Activated T-cell treated with anti-CD3 and anti-CD28 coated beads, Interleukin-2, amount 50 U/mL, for 4 hours (primary cell): ENCODE measurements around the gene WIPI1. TPM values are rescaled to one million over a fixed set of nuclear protein-coding genes. Genes with fewer than 3 reads are reported as not detected.

Source experiments
- ATAC-seq, 2 donors: fragments of 200-7000 bp; cut with Tn5 transposase; one replicate each; pipeline ENCODE4 v1.10.0; 2021
- DNase-seq: peaks from one replicate; pipeline ENCODE4 v3.0.0-alpha.2; 2020
- H3K27me3 Mint-ChIP-seq: one replicate; pipeline ENCODE4 v1.8.0; 2021; ENCODE audit warnings: low read depth, mixed read lengths
- H3K36me3 Mint-ChIP-seq: one replicate; pipeline ENCODE4 v1.8.0; 2022; ENCODE audit warnings: mixed read lengths; ENCODE audit not compliant: insufficient read depth
- H3K4me1 Mint-ChIP-seq: one replicate; pipeline ENCODE4 v1.8.0; 2021; ENCODE audit warnings: low read depth, mixed read lengths
- H3K4me3 Mint-ChIP-seq: one replicate; pipeline ENCODE4 v1.8.0; 2021; ENCODE audit warnings: mild to moderate bottlenecking, moderate library complexity, mixed read lengths
- H3K9me3 Mint-ChIP-seq: one replicate; pipeline ENCODE4 v1.8.0; 2021; ENCODE audit warnings: mixed read lengths
- total RNA-seq, 3 donors: library from RNA; stranded (reverse); gene quantifications; one replicate each; pipeline ENCODE4 v1.2.1, GENCODE V29; 2021

WIPI1 gene
- total RNA-seq, 3 donors from 2014 or later = 2.9 to 6.4 (median 3.9) TPM

- Mint-ChIP-seq H3K36me3 (no peaks in the 10 kb centered on the region), H3K4me3 (no peak overlapping the region), H3K4me1 (no peaks in the 10 kb centered on the region), H3K9me3 (no peaks in the 10 kb centered on the region), H3K27me3 (peaks cover 8% of the 10 kb centered on the region)
- no peak for DNase-seq
- no peak for ATAC-seq
Observed at GRCh38 chr17:68470961-68471360, 13.7 kb upstream of the WIPI1 start.

- DNase-seq (no peak), ATAC-seq (no peak)
- no peaks in the 10 kb centered on the region for H3K36me3 Mint-ChIP-seq
- no peaks in the 10 kb centered on the region for H3K4me1 Mint-ChIP-seq
- H3K27me3 Mint-ChIP-seq = peaks cover 6% of the 10 kb centered on the region
- no peak overlapping the region for H3K4me3 Mint-ChIP-seq
- no peaks in the 10 kb centered on the region for H3K9me3 Mint-ChIP-seq
Observed at GRCh38 chr17:68468788-68469187, 11.5 kb upstream of the WIPI1 start.

- no peak for DNase-seq
- Mint-ChIP-seq H3K4me3 (no peak overlapping the region), H3K4me1 (no peaks in the 10 kb centered on the region), H3K36me3 (no peaks in the 10 kb centered on the region), H3K27me3 (peaks cover 6% of the 10 kb centered on the region), H3K9me3 (no peaks in the 10 kb centered on the region)
- ATAC-seq = no peak
Observed at GRCh38 chr17:68468334-68468733, 11.0 kb upstream of the WIPI1 start.

- H3K9me3 Mint-ChIP-seq = no peaks in the 10 kb centered on the region
- H3K4me3 Mint-ChIP-seq = no peak overlapping the region
- H3K4me1 Mint-ChIP-seq = peaks cover 40% of the 10 kb centered on the region
- no peak for ATAC-seq
- no peak for DNase-seq
- peaks cover 2% of the 10 kb centered on the region for H3K27me3 Mint-ChIP-seq
- no peaks in the 10 kb centered on the region for H3K36me3 Mint-ChIP-seq
Observed at GRCh38 chr17:68463211-68464019, 6.1 kb upstream of the WIPI1 start.

- Mint-ChIP-seq H3K27me3 (peaks cover 2% of the 10 kb centered on the region), H3K4me3 (no peak overlapping the region), H3K4me1 (peaks cover 46% of the 10 kb centered on the region), H3K9me3 (no peaks in the 10 kb centered on the region), H3K36me3 (no peaks in the 10 kb centered on the region)
- DNase-seq (peak; percentile 57), ATAC-seq (peak; percentile 81 to 92)
Observed at GRCh38 chr17:68462381-68463210, 5.3 kb upstream of the WIPI1 start.

GRCh38 chr17:68461589-68461988 is 4.3 kb upstream of the WIPI1 start:
- H3K4me3 Mint-ChIP-seq = peak overlapping the region; percentile 37
- no peaks in the 10 kb centered on the region for H3K27me3 Mint-ChIP-seq
- DNase-seq (no peak), ATAC-seq (no peak)
- H3K36me3 Mint-ChIP-seq = no peaks in the 10 kb centered on the region
- H3K4me1 Mint-ChIP-seq = peaks cover 51% of the 10 kb centered on the region
- no peaks in the 10 kb centered on the region for H3K9me3 Mint-ChIP-seq

- Mint-ChIP-seq H3K27me3 (no peaks in the 10 kb centered on the region), H3K9me3 (no peaks in the 10 kb centered on the region), H3K36me3 (no peaks in the 10 kb centered on the region), H3K4me1 (peaks cover 55% of the 10 kb centered on the region), H3K4me3 (peak overlapping the region; percentile 37)
- ATAC-seq (no peak), DNase-seq (no peak)
Observed at GRCh38 chr17:68461122-68461539, 3.8 kb upstream of the WIPI1 start.

GRCh38 chr17:68460715-68461114 is 3.4 kb upstream of the WIPI1 start:
- DNase-seq = no peak
- ATAC-seq = no peak

GRCh38 chr17:68460146-68460545 is 2.9 kb upstream of the WIPI1 start:
- Mint-ChIP-seq H3K27me3 (no peaks in the 10 kb centered on the region), H3K4me3 (no peak overlapping the region), H3K36me3 (no peaks in the 10 kb centered on the region), H3K9me3 (no peaks in the 10 kb centered on the region), H3K4me1 (peaks cover 59% of the 10 kb centered on the region)
- DNase-seq = no peak
- ATAC-seq = no peak

More at GRCh38 chr17:68460715-68461114, 3.4 kb upstream of the WIPI1 start:
- H3K4me1 Mint-ChIP-seq = peaks cover 59% of the 10 kb centered on the region
- H3K9me3 Mint-ChIP-seq = no peaks in the 10 kb centered on the region
- no peaks in the 10 kb centered on the region for H3K27me3 Mint-ChIP-seq
- H3K4me3 Mint-ChIP-seq = peak overlapping the region; percentile 37
- no peaks in the 10 kb centered on the region for H3K36me3 Mint-ChIP-seq

- Mint-ChIP-seq H3K36me3 (no peaks in the 10 kb centered on the region), H3K9me3 (no peaks in the 10 kb centered on the region), H3K4me3 (peak overlapping the region; percentile 27), H3K4me1 (peaks cover 59% of the 10 kb centered on the region), H3K27me3 (no peaks in the 10 kb centered on the region)
- ATAC-seq = no peak
- DNase-seq = no peak
Observed at GRCh38 chr17:68459037-68459639, 1.8 kb upstream of the WIPI1 start.

GRCh38 chr17:68458260-68459036 is 1.2 kb upstream of the WIPI1 start:
- ATAC-seq = no peak
- peaks cover 59% of the 10 kb centered on the region for H3K4me1 Mint-ChIP-seq
- no peak for DNase-seq
- H3K27me3 Mint-ChIP-seq = no peaks in the 10 kb centered on the region
- no peaks in the 10 kb centered on the region for H3K9me3 Mint-ChIP-seq
- H3K36me3 Mint-ChIP-seq = no peaks in the 10 kb centered on the region
- H3K4me3 Mint-ChIP-seq = peak overlapping the region; percentile 75

GRCh38 chr17:68457539-68458259 is 403 bp upstream of the WIPI1 start:
- peaks cover 58% of the 10 kb centered on the region for H3K4me1 Mint-ChIP-seq

GRCh38 chr17:68456339-68457167 is 743 bp downstream of the WIPI1 start:
- Mint-ChIP-seq H3K36me3 (peaks cover 2% of the 10 kb centered on the region), H3K9me3 (no peaks in the 10 kb centered on the region), H3K4me1 (peaks cover 48% of the 10 kb centered on the region), H3K4me3 (peak overlapping the region; percentile 82), H3K27me3 (no peaks in the 10 kb centered on the region)
- DNase-seq (no peak), ATAC-seq (no peak)

More at GRCh38 chr17:68457539-68458259, 403 bp upstream of the WIPI1 start:
- Mint-ChIP-seq H3K36me3 (no peaks in the 10 kb centered on the region), H3K9me3 (no peaks in the 10 kb centered on the region), H3K4me3 (peak overlapping the region; percentile 75), H3K27me3 (no peaks in the 10 kb centered on the region)
- DNase-seq (peak; percentile 97), ATAC-seq (peak; percentile 96 to 98)
